Body of pancreas (tissue), 4 donors: ENCODE measurements around the gene SLC2A10. TPM values are rescaled to one million over a fixed set of nuclear protein-coding genes. Genes with fewer than 3 reads are reported as not detected.

ENCODE experiments used
- ATAC-seq: fragments of 150-250 bp; one replicate; pipeline ENCODE4 v1.9.1; 2016
- DNase-seq, 4 donors: peaks; one replicate each; pipeline ENCODE4 v3.0.0-alpha.2; 2019
- H3K27ac ChIP-seq, 4 donors: fragments of 200-600 bp; sonication (generic); 1 replicate in 3 of 4; 2 replicates in 1 of 4; pipeline versions ENCODE4 v1.5.1 to v1.6.1; 2016 to 2019; ENCODE audit warnings: mild to moderate bottlenecking in 1 of 4, mixed read lengths in 1 of 4, moderate library complexity in 1 of 4
- H3K27me3 ChIP-seq, 2 donors: fragments of 200-600 bp; sonication (generic); one replicate each; pipeline ENCODE4 v1.6.0; 2016; ENCODE audit warnings: mild to moderate bottlenecking in 1 of 2
- H3K36me3 ChIP-seq, 2 donors: fragments of 200-600 bp; sonication (generic); replicated peaks in 1 of 2; 2 replicates each; pipeline ENCODE4 v1.5.1; 2016; ENCODE audit warnings: low read depth in 2 of 2; ENCODE audit not compliant: insufficient read depth in 1 of 2
- H3K4me1 ChIP-seq: fragments of 200-600 bp; sonication (generic); one replicate; pipeline ENCODE4 v1.6.0; 2016
- H3K4me3 ChIP-seq, 2 donors: fragments of 200-600 bp; sonication (generic); 1 replicate in 1 of 2; 2 replicates in 1 of 2; pipeline ENCODE4 v1.5.1; 2016 to 2019
- H3K9me3 ChIP-seq, 3 donors: fragments of 200-600 bp; sonication (generic); 1 replicate in 2 of 3; 2 replicates in 1 of 3; pipeline ENCODE4 v1.5.1; 2016
- POLR2A ChIP-seq, 3 donors: fragments of 450-650 bp; IDR thresholded peaks; one replicate each; pipeline ENCODE4 v1.6.1; 2016; ENCODE audit warnings: antibody characterized with exemption in 3 of 3, mild to moderate bottlenecking in 2 of 3
- WGBS, 2 donors: methylation state at CpG; one replicate each; pipeline ENCODE4 v1.1.5; 2017; 5-methylcytosine and 5-hydroxymethylcytosine counted together
- intact Hi-C: fragments of 100-400 bp; cut with DNase I; formaldehyde crosslinking; loops from one replicate; pipeline ENCODE4 v1.15.1; 2023
- total RNA-seq, 2 donors: library from RNA; depleted of rRNA; stranded (reverse); fragments of >200 nt; gene quantifications; one replicate each; pipeline ENCODE4 v1.1.0, GENCODE V29; 2016
- TF ChIP-seq, protein P1 (sequence below), 7 experiments: fragments of 450-650 bp in 4 of 7; fragments of 200-600 bp in 3 of 7; sonication (generic) in 3 of 7; IDR thresholded peaks; one replicate each; pipeline ENCODE4 v1.5.1; 2016 to 2019; ENCODE audit warnings: antibody characterized with exemption in 7 of 7

Gene SLC2A10
- total RNA-seq, 2 donors from 2014 or later: 12.2 to 95.3 TPM

- H3K27me3 ChIP-seq: no peaks in the 10 kb centered on the region
- DNase-seq (no peak), ATAC-seq (no peak)
- TF ChIP-seq, protein P1, sequence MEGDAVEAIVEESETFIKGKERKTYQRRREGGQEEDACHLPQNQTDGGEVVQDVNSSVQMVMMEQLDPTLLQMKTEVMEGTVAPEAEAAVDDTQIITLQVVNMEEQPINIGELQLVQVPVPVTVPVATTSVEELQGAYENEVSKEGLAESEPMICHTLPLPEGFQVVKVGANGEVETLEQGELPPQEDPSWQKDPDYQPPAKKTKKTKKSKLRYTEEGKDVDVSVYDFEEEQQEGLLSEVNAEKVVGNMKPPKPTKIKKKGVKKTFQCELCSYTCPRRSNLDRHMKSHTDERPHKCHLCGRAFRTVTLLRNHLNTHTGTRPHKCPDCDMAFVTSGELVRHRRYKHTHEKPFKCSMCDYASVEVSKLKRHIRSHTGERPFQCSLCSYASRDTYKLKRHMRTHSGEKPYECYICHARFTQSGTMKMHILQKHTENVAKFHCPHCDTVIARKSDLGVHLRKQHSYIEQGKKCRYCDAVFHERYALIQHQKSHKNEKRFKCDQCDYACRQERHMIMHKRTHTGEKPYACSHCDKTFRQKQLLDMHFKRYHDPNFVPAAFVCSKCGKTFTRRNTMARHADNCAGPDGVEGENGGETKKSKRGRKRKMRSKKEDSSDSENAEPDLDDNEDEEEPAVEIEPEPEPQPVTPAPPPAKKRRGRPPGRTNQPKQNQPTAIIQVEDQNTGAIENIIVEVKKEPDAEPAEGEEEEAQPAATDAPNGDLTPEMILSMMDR (IDR thresholded peaks at IDR 0.05): no peak
- no peak for TF ChIP-seq POLR2A (IDR thresholded peaks at IDR 0.05)
- no peaks in the 10 kb centered on the region for H3K36me3 ChIP-seq
- H3K9me3 ChIP-seq: peaks cover 0 to 6% (median 0%) of the 10 kb centered on the region in 3 donors
- H3K27ac ChIP-seq: no peak overlapping the region
- peaks cover 15% of the 10 kb centered on the region for H3K4me1 ChIP-seq
- H3K4me3 ChIP-seq: no peak overlapping the region
- intact Hi-C loops: loop anchor here (10.0 kb wide), 1 partner anchor 103 kb away; no protein-coding TSS in a partner anchor
- WGBS, 2 donors: 90 to 94% methylated on average over 5 of the region's 5 CpGs
Observed at GRCh38 chr20:46677608-46678007, 31.8 kb upstream of the SLC2A10 start.

GRCh38 chr20:46678516-46678915, 30.9 kb upstream of the SLC2A10 start:
- ATAC-seq: no peak
- no peaks in the 10 kb centered on the region for H3K9me3 ChIP-seq
- no peaks in the 10 kb centered on the region for H3K36me3 ChIP-seq
- H3K27me3 ChIP-seq: no peaks in the 10 kb centered on the region
- H3K4me1 ChIP-seq: peaks cover 22% of the 10 kb centered on the region
- TF ChIP-seq POLR2A (IDR thresholded peaks at IDR 0.05): no peak
- TF ChIP-seq, protein P1 (IDR thresholded peaks at IDR 0.05): no peak
- 84 to 88% methylated on average over 4 of the region's 4 CpGs for WGBS, 2 donors
- intact Hi-C loops: loop anchor here (10.0 kb wide), 1 partner anchor 104 kb away; no protein-coding TSS in a partner anchor
- DNase-seq: no peak
- no peak overlapping the region for H3K4me3 ChIP-seq
- no peak overlapping the region for H3K27ac ChIP-seq

DNA sequence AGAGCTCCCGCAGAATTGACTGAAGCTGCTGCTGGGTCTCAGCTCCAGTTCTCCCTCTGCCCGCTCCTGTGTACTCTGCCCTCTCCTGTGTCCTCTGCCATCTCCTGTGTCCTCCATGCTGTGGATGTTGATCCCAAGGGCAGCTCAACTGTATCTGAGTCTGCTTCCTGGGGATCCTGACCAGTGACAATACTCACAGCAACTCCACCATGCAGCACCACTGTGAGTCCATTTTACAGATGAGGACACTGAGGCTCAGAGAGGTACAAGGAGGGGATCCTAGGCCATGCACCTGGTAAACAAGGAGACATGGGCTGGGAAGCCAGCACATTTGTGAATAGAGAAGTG, 28.8 kb upstream of the SLC2A10 start:
- peaks cover 37% of the 10 kb centered on the region for H3K4me1 ChIP-seq
- TF ChIP-seq, protein P1 (IDR thresholded peaks at IDR 0.05): no peak
- TF ChIP-seq POLR2A (IDR thresholded peaks at IDR 0.05): no peak
- ATAC-seq: no peak
- H3K9me3 ChIP-seq: no peaks in the 10 kb centered on the region
- no peak for DNase-seq
- no peak overlapping the region for H3K27ac ChIP-seq
- no peaks in the 10 kb centered on the region for H3K36me3 ChIP-seq
- no peaks in the 10 kb centered on the region for H3K27me3 ChIP-seq
- 90 to 92% methylated on average over 2 of the region's 2 CpGs for WGBS, 2 donors
- H3K4me3 ChIP-seq: no peak overlapping the region
- intact Hi-C loops: loop anchor here (10.0 kb wide), 1 partner anchor 156 kb away; no protein-coding TSS in a partner anchor

DNA sequence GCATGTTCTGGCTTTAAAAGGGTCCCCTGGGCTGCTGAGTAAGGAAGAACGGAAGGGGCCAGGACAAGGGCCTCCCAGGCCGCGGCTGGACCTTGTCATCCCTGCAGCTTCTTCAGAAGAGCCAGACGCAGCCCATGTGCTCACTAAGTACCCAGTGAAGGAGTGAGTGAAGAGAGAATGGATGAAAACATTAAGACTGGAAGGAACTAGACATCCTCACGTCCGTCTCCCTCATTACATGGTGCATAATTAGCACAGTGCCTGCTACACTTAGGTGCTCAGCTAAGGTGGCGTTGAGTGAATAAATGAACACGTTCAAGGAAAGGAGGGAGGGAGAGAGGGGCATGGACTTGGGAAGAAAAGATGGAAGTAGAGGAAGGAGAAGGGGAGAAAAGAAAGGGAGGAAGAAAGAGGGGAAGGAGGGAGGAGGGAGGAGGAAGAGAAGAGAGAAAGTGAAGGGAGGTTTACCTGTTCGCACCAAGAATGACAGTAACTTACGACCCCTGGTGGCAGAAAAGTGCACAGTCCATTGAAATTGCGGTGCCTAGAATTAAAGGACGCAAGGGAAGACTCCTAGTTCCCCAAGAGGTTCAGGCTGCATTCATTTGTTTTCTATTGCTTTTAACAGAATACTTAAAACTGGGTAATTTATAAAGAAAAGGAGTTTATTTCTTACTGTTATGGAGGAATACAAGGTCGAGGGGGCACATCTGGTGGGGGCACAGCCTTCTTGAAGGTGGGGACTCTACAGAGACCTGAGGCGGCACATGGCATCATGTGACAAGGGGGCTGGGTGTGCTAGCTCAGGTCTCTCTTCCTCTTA, 28.2 kb upstream of the SLC2A10 start:
- WGBS, 2 donors: 49% methylated on average over 14 of the region's 14 CpGs
- no peaks in the 10 kb centered on the region for H3K9me3 ChIP-seq
- H3K27ac ChIP-seq: no peak overlapping the region
- H3K4me1 ChIP-seq: peaks cover 37% of the 10 kb centered on the region
- H3K4me3 ChIP-seq: no peak overlapping the region
- H3K27me3 ChIP-seq: no peaks in the 10 kb centered on the region
- no peaks in the 10 kb centered on the region for H3K36me3 ChIP-seq
- peak; percentile 62 to 80 (median 75) for DNase-seq
- intact Hi-C loops: loop anchor here (10.0 kb wide), 1 partner anchor 156 kb away; no protein-coding TSS in a partner anchor
- peak; percentile 36 for ATAC-seq
- TF ChIP-seq, protein P1 (IDR thresholded peaks at IDR 0.05): peak; percentile 67 to 96 (median 79)
- TF ChIP-seq POLR2A (IDR thresholded peaks at IDR 0.05): no peak
